Esophagus muscularis mucosa (tissue), 4 donors: Measurements from ENCODE around the gene REEP5. TPM values are rescaled to one million over a fixed set of nuclear protein-coding genes. Genes with fewer than 3 reads are reported as not detected.
"Not testable (repeated sequence)": the region's sequence is repeated elsewhere in the genome, so short reads cannot be mapped to it uniquely, and the experiment has no call there.

Experiments used
- DNase-seq: peaks from one replicate; pipeline ENCODE4 v3.0.0-alpha.2; 2017; ENCODE audit errors: extremely low spot score
- H3K27ac ChIP-seq, 4 donors: fragments of 200-600 bp; sonication (generic); replicated peaks in 1 of 4; 1 replicate in 3 of 4; 2 replicates in 1 of 4; pipeline ENCODE4 v1.5.1; 2016 to 2019; ENCODE audit warnings: mild to moderate bottlenecking in 1 of 4
- H3K27me3 ChIP-seq, 4 donors: fragments of 200-600 bp; sonication (generic); one replicate each; pipeline versions ENCODE4 v1.5.1 to v1.6.0; 2016 to 2019
- H3K36me3 ChIP-seq, 4 donors: fragments of 200-600 bp; sonication (generic); one replicate each; pipeline ENCODE4 v1.5.1; 2016 to 2019
- H3K4me1 ChIP-seq, 4 donors: fragments of 200-600 bp; sonication (generic); one replicate each; pipeline ENCODE4 v1.5.1; 2016 to 2019
- H3K4me3 ChIP-seq, 4 donors: fragments of 200-600 bp; sonication (generic); 1 replicate in 2 of 4; 2 replicates in 2 of 4; pipeline ENCODE4 v1.5.1; 2016 to 2019; ENCODE audit warnings: mild to moderate bottlenecking in 4 of 4, moderate library complexity in 1 of 4
- H3K9me3 ChIP-seq, 4 donors: fragments of 200-600 bp; sonication (generic); 1 replicate in 3 of 4; 2 replicates in 1 of 4; pipeline ENCODE4 v1.5.1; 2016 to 2019
- CTCF ChIP-seq, 3 experiments: fragments of 200-600 bp in 2 of 3; fragments of 450-650 bp in 1 of 3; sonication (generic) in 2 of 3; IDR thresholded peaks; one replicate each; pipeline ENCODE4 v1.5.1; 2017 to 2019; ENCODE audit warnings: antibody characterized with exemption in 3 of 3, mild to moderate bottlenecking in 2 of 3, moderate library complexity in 1 of 3
- EP300 ChIP-seq: sonication (generic); formaldehyde crosslinking; IDR thresholded peaks from one replicate; pipeline ENCODE4 v1.6.1; 2017; ENCODE audit warnings: antibody characterized with exemption
- POLR2A ChIP-seq: fragments of 450-650 bp; IDR thresholded peaks from one replicate; pipeline ENCODE4 v1.6.1; 2017; ENCODE audit warnings: antibody characterized with exemption, moderate library complexity, mild to moderate bottlenecking, low read depth
- POLR2AphosphoS5 ChIP-seq, 2 donors: sonication (generic); formaldehyde crosslinking; IDR thresholded peaks; one replicate each; pipeline ENCODE4 v1.6.1; 2017; ENCODE audit warnings: antibody characterized with exemption in 2 of 2
- WGBS: methylation state at CpG from one replicate; pipeline ENCODE4 v1.1.5; 2018; 5-methylcytosine and 5-hydroxymethylcytosine counted together
- intact Hi-C: fragments of 100-400 bp; cut with DNase I; formaldehyde crosslinking; loops from one replicate; pipeline ENCODE4 v1.15.1; 2023
- total RNA-seq, 4 donors: library from RNA; depleted of rRNA; stranded (reverse); fragments of >200 nt; gene quantifications; one replicate each; pipeline versions ENCODE4 v1.1.0 to v1.2.1, GENCODE V29; 2016

REEP5 gene
- total RNA-seq, 4 donors from 2014 or later: 53.0 to 73.6 (median 62.2) TPM

GRCh38 chr5:112895682-112896081 is 26.3 kb downstream of the REEP5 start:
- Histone ChIP-seq H3K4me3 (no peak overlapping the region), H3K4me1 (peaks cover 3 to 15% (median 12%) of the 10 kb centered on the region in 4 donors), H3K36me3 (peaks cover 18 to 65% (median 34%) of the 10 kb centered on the region in 4 donors), H3K9me3 (no peaks in the 10 kb centered on the region), H3K27me3 (no peaks in the 10 kb centered on the region), H3K27ac (no peak overlapping the region)
- no peak for DNase-seq
- intact Hi-C loops: no loop called here
- WGBS: 58% methylated on average over 3 of the region's 3 CpGs
- TF ChIP-seq EP300 (no peak), CTCF (IDR thresholded peaks at IDR 0.05) (no peak), POLR2AphosphoS5 (IDR thresholded peaks at IDR 0.05) (no peak), POLR2A (no peak)

GRCh38 chr5:112892776-112893175 is 29.3 kb downstream of the REEP5 start:
- Histone ChIP-seq H3K4me3 (no peak overlapping the region), H3K27ac (no peak overlapping the region), H3K36me3 (peaks cover 8 to 43% (median 19%) of the 10 kb centered on the region in 4 donors), H3K4me1 (peaks cover 3 to 15% (median 12%) of the 10 kb centered on the region in 4 donors), H3K27me3 (no peaks in the 10 kb centered on the region), H3K9me3 (no peaks in the 10 kb centered on the region)
- DNase-seq: no peak
- TF ChIP-seq EP300: no peak
- TF ChIP-seq POLR2A: no peak
- no peak for TF ChIP-seq CTCF (IDR thresholded peaks at IDR 0.05)
- TF ChIP-seq POLR2AphosphoS5 (IDR thresholded peaks at IDR 0.05): no peak
- 96% methylated on average over 13 of the region's 13 CpGs for WGBS
- intact Hi-C loops: no loop called here

- H3K4me3 ChIP-seq, H3K27me3 ChIP-seq, H3K27ac ChIP-seq, intact Hi-C loops, DNase-seq, H3K9me3 ChIP-seq: not testable (repeated sequence)
- WGBS: 91% methylated on average over 8 of the region's 8 CpGs
- H3K36me3 ChIP-seq: peaks cover 8 to 44% (median 24%) of the 10 kb centered on the region in 4 donors
- H3K4me1 ChIP-seq: peaks cover 3 to 15% (median 12%) of the 10 kb centered on the region in 4 donors
These were observed 30.0 kb downstream of the REEP5 start for GRCh38 chr5:112892066-112892465.

- no peak overlapping the region for H3K4me3 ChIP-seq
- H3K9me3 ChIP-seq: no peaks in the 10 kb centered on the region
- H3K27ac ChIP-seq: no peak overlapping the region
- no peaks in the 10 kb centered on the region for H3K4me1 ChIP-seq
- 87% methylated on average over 4 of the region's 4 CpGs for WGBS
- no peaks in the 10 kb centered on the region for H3K27me3 ChIP-seq
- no peak for DNase-seq
- peaks cover 28 to 64% (median 46%) of the 10 kb centered on the region in 4 donors for H3K36me3 ChIP-seq
- TF ChIP-seq CTCF (IDR thresholded peaks at IDR 0.05): no peak
- intact Hi-C loops: no loop called here
These were observed 35.1 kb downstream of the REEP5 start for GRCh38 chr5:112886975-112887374.

GRCh38 chr5:112885001-112885400 is 37.0 kb downstream of the REEP5 start:
- 85% methylated on average over 3 of the region's 3 CpGs for WGBS
- no peak overlapping the region for H3K4me3 ChIP-seq
- no peaks in the 10 kb centered on the region for H3K27me3 ChIP-seq
- DNase-seq: no peak
- no peak for TF ChIP-seq POLR2A
- TF ChIP-seq POLR2AphosphoS5 (IDR thresholded peaks at IDR 0.05): no peak
- intact Hi-C loops: no loop called here
- H3K36me3 ChIP-seq: peaks cover 31 to 74% (median 61%) of the 10 kb centered on the region in 4 donors
- no peak overlapping the region for H3K27ac ChIP-seq
- H3K4me1 ChIP-seq: peaks cover 0 to 5% (median 1%) of the 10 kb centered on the region in 4 donors
- no peaks in the 10 kb centered on the region for H3K9me3 ChIP-seq

GRCh38 chr5:112883192-112883591 is 38.8 kb downstream of the REEP5 start:
- peaks cover 36 to 92% (median 74%) of the 10 kb centered on the region in 4 donors for H3K36me3 ChIP-seq
- no peaks in the 10 kb centered on the region for H3K27me3 ChIP-seq
- H3K4me1 ChIP-seq: peaks cover 0 to 17% (median 8%) of the 10 kb centered on the region in 4 donors
- TF ChIP-seq POLR2A (no peak), POLR2AphosphoS5 (IDR thresholded peaks at IDR 0.05) (no peak), EP300 (no peak), CTCF (IDR thresholded peaks at IDR 0.05) (no peak)
- DNase-seq: no peak
- no peak overlapping the region for H3K4me3 ChIP-seq
- H3K9me3 ChIP-seq: no peaks in the 10 kb centered on the region
- 94% methylated on average over 2 of the region's 2 CpGs for whole genome bisulfite sequencing
- intact Hi-C loops: no loop called here
- no peak overlapping the region for H3K27ac ChIP-seq
